ENCODE measurements around the gene ST6GALNAC1. TPM values are rescaled to one million over a fixed set of nuclear protein-coding genes. Genes with fewer than 3 reads are reported as not detected.
"Not testable (repeated sequence)": the region's sequence is repeated elsewhere in the genome, so short reads cannot be mapped to it uniquely, and the experiment has no call there.

ST6GALNAC1 gene
- total RNA-seq, 6 experiments from 2014 or later = not detected

GRCh38 chr17:76626442-76626841, 17.1 kb downstream of the ST6GALNAC1 start:
- no peak for TF ChIP-seq CTCF (IDR thresholded peaks at IDR 0.05)
- H3K27ac Mint-ChIP-seq = no peak overlapping the region
- peaks cover 23% of the 10 kb centered on the region for H3K27me3 Mint-ChIP-seq (ENCODE audit: insufficient read depth)
- H3K36me3 Mint-ChIP-seq (ENCODE audit: low read depth) = no peaks in the 10 kb centered on the region
- no peak overlapping the region for H3K4me3 Mint-ChIP-seq
- no peaks in the 10 kb centered on the region for H3K9me3 Mint-ChIP-seq
- DNase-seq = no peak
- peaks cover 13% of the 10 kb centered on the region for H3K4me1 Mint-ChIP-seq (ENCODE audit: low read depth)

GRCh38 chr17:76625496-76625895, 18.1 kb downstream of the ST6GALNAC1 start:
- no peak overlapping the region for H3K27ac Mint-ChIP-seq
- no peaks in the 10 kb centered on the region for H3K36me3 Mint-ChIP-seq (ENCODE audit: low read depth)
- peaks cover 31% of the 10 kb centered on the region for H3K27me3 Mint-ChIP-seq (ENCODE audit: insufficient read depth)
- peaks cover 13% of the 10 kb centered on the region for H3K4me1 Mint-ChIP-seq (ENCODE audit: low read depth)
- H3K9me3 Mint-ChIP-seq = no peaks in the 10 kb centered on the region
- DNase-seq = no peak
- H3K4me3 Mint-ChIP-seq = no peak overlapping the region
- TF ChIP-seq CTCF (IDR thresholded peaks at IDR 0.05) = no peak

GRCh38 chr17:76623271-76624146, 20.0 kb downstream of the ST6GALNAC1 start:
- DNase-seq = peak; percentile 52
- H3K27me3 Mint-ChIP-seq (ENCODE audit: insufficient read depth) = peaks cover 29% of the 10 kb centered on the region
- no peaks in the 10 kb centered on the region for H3K36me3 Mint-ChIP-seq (ENCODE audit: low read depth)
- peak overlapping the region; percentile 86 for H3K27ac Mint-ChIP-seq
- no peaks in the 10 kb centered on the region for H3K9me3 Mint-ChIP-seq
- peaks cover 13% of the 10 kb centered on the region for H3K4me1 Mint-ChIP-seq (ENCODE audit: low read depth)
- H3K4me3 Mint-ChIP-seq = peak overlapping the region; percentile 74
- TF ChIP-seq CTCF (IDR thresholded peaks at IDR 0.05) = peak; percentile 99

DNA sequence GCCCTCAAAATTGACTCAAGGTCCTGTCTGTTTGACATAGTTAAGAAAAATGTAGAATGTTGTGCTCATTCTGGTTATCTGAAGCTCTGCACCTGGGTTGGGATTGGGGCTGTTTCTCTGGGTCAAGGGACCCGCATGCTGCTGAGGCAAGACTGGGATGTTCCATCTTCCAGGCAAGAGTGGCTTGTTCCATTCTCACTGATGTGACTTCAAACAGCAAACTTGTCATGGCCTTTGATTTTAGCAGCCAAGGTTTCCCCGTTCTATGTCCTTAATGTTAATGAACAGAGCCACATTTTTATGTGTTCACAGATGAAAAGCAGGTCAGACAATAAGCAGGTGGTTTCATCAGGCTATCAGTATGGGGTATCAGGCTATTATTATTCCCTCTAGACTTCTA, 25.7 kb downstream of the ST6GALNAC1 start:
- Mint-ChIP-seq H3K4me1 (ENCODE audit: low read depth) (peaks cover 2% of the 10 kb centered on the region), H3K4me3 (no peak overlapping the region), H3K9me3 (peaks cover 11% of the 10 kb centered on the region), H3K36me3 (ENCODE audit: low read depth) (no peaks in the 10 kb centered on the region), H3K27me3 (ENCODE audit: insufficient read depth) (peaks cover 34% of the 10 kb centered on the region), H3K27ac (no peak overlapping the region)
- no peak for TF ChIP-seq CTCF (IDR thresholded peaks at IDR 0.05)
- DNase-seq = no peak

- Mint-ChIP-seq H3K4me3 (no peak overlapping the region), H3K9me3 (peaks cover 11% of the 10 kb centered on the region), H3K27me3 (ENCODE audit: insufficient read depth) (peaks cover 32% of the 10 kb centered on the region), H3K4me1 (ENCODE audit: low read depth) (no peaks in the 10 kb centered on the region), H3K36me3 (ENCODE audit: low read depth) (no peaks in the 10 kb centered on the region), H3K27ac (no peak overlapping the region)
- no peak for DNase-seq
- TF ChIP-seq CTCF (IDR thresholded peaks at IDR 0.05) = no peak
Observed at GRCh38 chr17:76614912-76615617, 28.5 kb downstream of the ST6GALNAC1 start.

- Mint-ChIP-seq H3K9me3 (peaks cover 11% of the 10 kb centered on the region), H3K27me3 (ENCODE audit: insufficient read depth) (peaks cover 36% of the 10 kb centered on the region)
- not testable (repeated sequence) for H3K36me3 Mint-ChIP-seq (ENCODE audit: low read depth); H3K27ac Mint-ChIP-seq; H3K4me3 Mint-ChIP-seq; H3K4me1 Mint-ChIP-seq (ENCODE audit: low read depth); DNase-seq
Observed at GRCh38 chr17:76614064-76614759, 29.3 kb downstream of the ST6GALNAC1 start.

All from HFFc6 (cell line).